ENCODE measurements around the gene CASTOR1. TPM values are rescaled to one million over a fixed set of nuclear protein-coding genes. Genes with fewer than 3 reads are reported as not detected.

The CASTOR1 gene
- total RNA-seq, 6 experiments from 2014 or later = 4.5 to 8.1 (median 5.7) TPM

DNA sequence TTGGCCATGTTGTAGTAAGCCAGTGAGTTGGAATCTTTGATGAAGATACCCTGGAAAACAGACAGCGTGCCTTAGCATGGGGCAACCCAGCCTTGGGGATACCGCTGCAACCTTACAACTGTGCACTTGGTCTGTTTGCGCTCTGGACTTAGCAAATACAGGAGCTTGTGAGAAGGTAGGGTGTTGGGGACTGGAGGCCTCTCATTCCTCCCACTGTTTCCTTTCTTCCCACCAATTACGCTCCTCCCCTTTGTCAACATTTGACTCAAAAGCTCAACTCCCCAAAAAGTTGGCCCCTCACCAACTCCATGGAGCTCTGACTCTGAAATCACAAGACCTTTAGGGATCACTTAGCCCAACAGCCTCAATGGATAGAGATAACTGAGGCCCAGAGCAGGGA lies 45.3 kb upstream of the CASTOR1 start:
- Mint-ChIP-seq H3K36me3 (ENCODE audit: low read depth) (peaks cover 42% of the 10 kb centered on the region), H3K4me3 (no peak overlapping the region), H3K27ac (no peak overlapping the region), H3K9me3 (no peaks in the 10 kb centered on the region), H3K4me1 (ENCODE audit: low read depth) (peaks cover 12% of the 10 kb centered on the region), H3K27me3 (ENCODE audit: insufficient read depth) (no peaks in the 10 kb centered on the region; the same call in 1 of the 2 replicates)
- no peak for DNase-seq
- TF ChIP-seq, protein P1, sequence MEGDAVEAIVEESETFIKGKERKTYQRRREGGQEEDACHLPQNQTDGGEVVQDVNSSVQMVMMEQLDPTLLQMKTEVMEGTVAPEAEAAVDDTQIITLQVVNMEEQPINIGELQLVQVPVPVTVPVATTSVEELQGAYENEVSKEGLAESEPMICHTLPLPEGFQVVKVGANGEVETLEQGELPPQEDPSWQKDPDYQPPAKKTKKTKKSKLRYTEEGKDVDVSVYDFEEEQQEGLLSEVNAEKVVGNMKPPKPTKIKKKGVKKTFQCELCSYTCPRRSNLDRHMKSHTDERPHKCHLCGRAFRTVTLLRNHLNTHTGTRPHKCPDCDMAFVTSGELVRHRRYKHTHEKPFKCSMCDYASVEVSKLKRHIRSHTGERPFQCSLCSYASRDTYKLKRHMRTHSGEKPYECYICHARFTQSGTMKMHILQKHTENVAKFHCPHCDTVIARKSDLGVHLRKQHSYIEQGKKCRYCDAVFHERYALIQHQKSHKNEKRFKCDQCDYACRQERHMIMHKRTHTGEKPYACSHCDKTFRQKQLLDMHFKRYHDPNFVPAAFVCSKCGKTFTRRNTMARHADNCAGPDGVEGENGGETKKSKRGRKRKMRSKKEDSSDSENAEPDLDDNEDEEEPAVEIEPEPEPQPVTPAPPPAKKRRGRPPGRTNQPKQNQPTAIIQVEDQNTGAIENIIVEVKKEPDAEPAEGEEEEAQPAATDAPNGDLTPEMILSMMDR (IDR thresholded peaks at IDR 0.05) = no peak

DNA sequence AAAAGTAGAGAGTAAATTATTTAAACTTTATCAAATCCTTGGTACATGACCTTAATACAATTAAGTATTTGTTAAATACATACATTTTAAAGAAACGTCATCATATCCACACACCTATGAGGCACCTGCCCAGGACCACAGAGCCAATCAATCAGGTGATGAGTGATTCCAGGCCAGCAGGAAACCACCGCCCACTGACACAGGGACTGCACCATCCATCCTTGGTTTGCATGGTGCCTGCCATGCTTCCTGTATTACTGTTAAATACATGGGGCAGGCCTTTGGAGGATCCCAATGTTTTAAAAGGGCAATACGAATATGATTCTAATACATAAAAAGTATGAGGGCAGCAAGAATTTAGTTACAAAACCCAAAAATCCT lies 44.4 kb upstream of the CASTOR1 start:
- TF ChIP-seq, protein P1 (IDR thresholded peaks at IDR 0.05) = no peak
- Mint-ChIP-seq H3K27me3 (ENCODE audit: insufficient read depth) (no peaks in the 10 kb centered on the region; the same call in 1 of the 2 replicates), H3K27ac (no peak overlapping the region), H3K9me3 (no peaks in the 10 kb centered on the region), H3K36me3 (ENCODE audit: low read depth) (peaks cover 37% of the 10 kb centered on the region), H3K4me3 (no peak overlapping the region), H3K4me1 (ENCODE audit: low read depth) (peaks cover 15% of the 10 kb centered on the region)
- no peak for DNase-seq

DNA sequence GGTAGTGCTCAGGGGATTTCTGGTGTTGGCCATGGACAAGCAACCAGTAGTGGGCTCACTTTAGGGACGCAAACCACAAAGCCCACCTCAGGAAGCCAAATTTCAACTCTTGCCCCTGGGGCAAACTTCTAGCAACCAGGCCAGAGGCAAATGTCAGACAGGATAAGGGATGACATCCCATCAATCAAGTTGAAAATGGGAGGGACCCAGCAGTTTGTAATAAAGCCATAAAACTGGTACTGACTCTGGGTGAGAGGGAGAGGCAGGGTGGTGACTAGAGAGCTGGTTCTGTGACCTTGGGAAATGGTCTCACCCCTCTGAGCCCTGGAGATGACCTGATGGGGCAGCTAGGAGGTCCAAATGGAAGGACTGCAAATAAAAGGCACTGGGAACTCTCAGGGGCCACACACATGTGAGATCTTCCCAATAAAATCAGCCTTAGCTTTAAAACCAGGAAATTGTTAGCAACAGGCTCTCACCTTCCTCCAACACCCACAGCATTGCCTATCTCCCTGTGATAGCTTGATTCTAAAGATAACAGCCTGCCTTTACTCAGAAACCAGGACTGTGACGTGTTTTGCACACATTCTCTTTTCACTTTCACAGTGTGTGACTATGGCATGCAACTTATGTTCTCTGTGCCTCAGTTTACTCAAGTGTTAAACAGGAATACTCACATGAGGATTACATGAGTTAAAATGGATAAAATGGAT lies 43.8 kb upstream of the CASTOR1 start:
- Mint-ChIP-seq H3K36me3 (ENCODE audit: low read depth) (peaks cover 36% of the 10 kb centered on the region), H3K4me1 (ENCODE audit: low read depth) (peaks cover 20% of the 10 kb centered on the region)

DNA sequence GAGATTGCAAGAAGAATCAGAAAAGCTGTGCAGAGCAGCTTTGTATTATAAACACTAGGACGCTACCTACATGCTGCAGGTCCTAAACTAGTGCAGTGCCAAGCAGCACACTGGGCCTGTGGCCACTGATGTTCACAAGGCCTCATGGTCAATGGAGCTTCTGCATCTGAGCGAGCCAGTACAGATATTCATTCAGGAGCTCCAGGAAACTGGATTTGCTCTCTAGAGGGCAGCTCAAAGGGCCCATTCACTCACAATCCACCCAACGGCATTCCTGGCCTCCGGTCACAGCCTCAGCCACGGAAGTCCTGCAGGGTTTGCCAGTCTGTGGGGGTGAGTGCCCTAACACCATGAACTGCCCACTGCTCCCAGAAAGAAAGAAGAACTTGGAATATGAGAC lies 43.2 kb upstream of the CASTOR1 start:
- no peak overlapping the region for H3K27ac Mint-ChIP-seq

More for the DNA sequence above, 43.8 kb upstream of the CASTOR1 start:
- Mint-ChIP-seq H3K4me3 (no peak overlapping the region), H3K27ac (no peak overlapping the region), H3K9me3 (no peaks in the 10 kb centered on the region), H3K27me3 (ENCODE audit: insufficient read depth) (no peaks in the 10 kb centered on the region; the same call in 1 of the 2 replicates)
- DNase-seq = no peak
- TF ChIP-seq, protein P1 (IDR thresholded peaks at IDR 0.05) = no peak

DNA sequence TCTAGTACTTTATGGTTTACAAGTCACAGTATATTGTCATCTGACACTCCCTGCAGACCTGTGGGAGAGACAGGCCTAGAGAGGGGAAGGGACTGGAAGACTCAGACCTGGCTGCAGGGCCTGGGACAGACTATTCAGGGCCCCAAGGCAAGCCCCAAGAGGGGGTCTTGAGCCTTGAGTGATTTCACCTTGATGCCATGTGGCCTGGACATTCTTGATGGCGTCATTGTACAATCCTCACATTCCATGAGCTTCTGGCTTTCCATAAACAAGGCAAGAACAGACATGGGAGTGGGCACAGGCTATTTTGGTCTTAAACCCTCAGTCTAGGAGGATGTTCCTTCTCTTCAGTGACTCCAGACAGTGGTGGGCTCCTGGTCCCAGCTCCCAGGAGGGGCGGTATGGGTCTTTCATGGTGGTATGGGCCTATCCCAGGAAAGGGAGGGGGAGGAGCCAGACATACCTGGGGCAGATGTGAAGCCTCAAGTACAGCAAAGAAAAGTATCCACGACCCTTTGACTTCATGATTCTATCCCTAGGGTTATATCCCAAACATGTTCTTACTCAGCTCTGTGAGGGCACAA lies 39.3 kb upstream of the CASTOR1 start:
- no peak overlapping the region for H3K4me3 Mint-ChIP-seq
- H3K27me3 Mint-ChIP-seq (ENCODE audit: insufficient read depth) = no peaks in the 10 kb centered on the region; the same call in 1 of the 2 replicates
- H3K9me3 Mint-ChIP-seq = no peaks in the 10 kb centered on the region
- TF ChIP-seq, protein P1 (IDR thresholded peaks at IDR 0.05) = no peak
- H3K36me3 Mint-ChIP-seq (ENCODE audit: low read depth) = peaks cover 5% of the 10 kb centered on the region; the same call in 1 of the 2 replicates
- H3K27ac Mint-ChIP-seq = peak overlapping the region; percentile 37
- no peak for DNase-seq
- H3K4me1 Mint-ChIP-seq (ENCODE audit: low read depth) = peaks cover 52% of the 10 kb centered on the region

More for the DNA sequence above, 43.2 kb upstream of the CASTOR1 start:
- Mint-ChIP-seq H3K9me3 (no peaks in the 10 kb centered on the region), H3K4me1 (ENCODE audit: low read depth) (peaks cover 26% of the 10 kb centered on the region), H3K36me3 (ENCODE audit: low read depth) (peaks cover 32% of the 10 kb centered on the region), H3K4me3 (no peak overlapping the region), H3K27me3 (ENCODE audit: insufficient read depth) (no peaks in the 10 kb centered on the region; the same call in 1 of the 2 replicates)
- DNase-seq = no peak
- TF ChIP-seq, protein P1 (IDR thresholded peaks at IDR 0.05) = no peak
